ENCODE data around the gene MYEOV. TPM values are rescaled to one million over a fixed set of nuclear protein-coding genes. Genes with fewer than 3 reads are reported as not detected.

The MYEOV gene
- total and polyA plus RNA-seq, 4 donors = 0.79 to 0.90 TPM; not detected in 2

GRCh38 chr11:69311767-69312385 is 17.9 kb downstream of the MYEOV start:
- no peaks in the 10 kb centered on the region for H3K36me3 ChIP-seq (ENCODE audit: control insufficient read depth in 4 of 4, insufficient read depth in 3 of 4, low read depth in 1 of 4, low read length in 3 of 4)
- TF ChIP-seq TAF1 (conservative IDR thresholded peaks at IDR 0.05) (no peak), ATF3 (IDR thresholded peaks at IDR 0.05) (no peak), NR2F2 (IDR thresholded peaks at IDR 0.05) (no peak), CTCF (IDR thresholded peaks at IDR 0.05; ENCODE audit: low read depth, low read length, missing input control) (no peak), YY1 (IDR thresholded peaks at IDR 0.05) (no peak), ZBTB33 (IDR thresholded peaks at IDR 0.05) (no peak), JUND (IDR thresholded peaks at IDR 0.05) (no peak), GABPA (IDR thresholded peaks at IDR 0.05 in 1 of 2, conservative IDR thresholded peaks at IDR 0.05 in 1 of 2) (no peak), RAD21 (IDR thresholded peaks at IDR 0.05) (no peak), SP1 (IDR thresholded peaks at IDR 0.05) (no peak), FOXA1 (IDR thresholded peaks at IDR 0.05) (no peak), HNF4A (conservative IDR thresholded peaks at IDR 0.05) (no peak)
- DNase-seq (ENCODE audit: low spot score) = no peak
- H3K27me3 ChIP-seq (ENCODE audit: control insufficient read depth in 4 of 4, insufficient read depth in 4 of 4, low read length in 3 of 4) = no peaks in the 10 kb centered on the region
- no peak overlapping the region for H3K4me3 ChIP-seq (ENCODE audit: low read depth in 1 of 3, low read length in 3 of 3)
- no peak overlapping the region for H3K27ac ChIP-seq (ENCODE audit: low read depth in 1 of 2, low read length in 2 of 2)
- no peaks in the 10 kb centered on the region for H3K9me3 ChIP-seq (ENCODE audit: control insufficient read depth in 4 of 4, low read length in 3 of 4)
- H3K9ac ChIP-seq (ENCODE audit: low read depth in 1 of 2, low read length in 2 of 2) = no peak overlapping the region
- peaks cover 0 to 9% (median under 1%) of the 10 kb centered on the region in 4 donors for H3K4me1 ChIP-seq (ENCODE audit: control insufficient read depth in 4 of 4, insufficient read depth in 4 of 4, low read length in 3 of 4)
- WGBS = 61% methylated on average over 14 of the region's 14 CpGs

DNA sequence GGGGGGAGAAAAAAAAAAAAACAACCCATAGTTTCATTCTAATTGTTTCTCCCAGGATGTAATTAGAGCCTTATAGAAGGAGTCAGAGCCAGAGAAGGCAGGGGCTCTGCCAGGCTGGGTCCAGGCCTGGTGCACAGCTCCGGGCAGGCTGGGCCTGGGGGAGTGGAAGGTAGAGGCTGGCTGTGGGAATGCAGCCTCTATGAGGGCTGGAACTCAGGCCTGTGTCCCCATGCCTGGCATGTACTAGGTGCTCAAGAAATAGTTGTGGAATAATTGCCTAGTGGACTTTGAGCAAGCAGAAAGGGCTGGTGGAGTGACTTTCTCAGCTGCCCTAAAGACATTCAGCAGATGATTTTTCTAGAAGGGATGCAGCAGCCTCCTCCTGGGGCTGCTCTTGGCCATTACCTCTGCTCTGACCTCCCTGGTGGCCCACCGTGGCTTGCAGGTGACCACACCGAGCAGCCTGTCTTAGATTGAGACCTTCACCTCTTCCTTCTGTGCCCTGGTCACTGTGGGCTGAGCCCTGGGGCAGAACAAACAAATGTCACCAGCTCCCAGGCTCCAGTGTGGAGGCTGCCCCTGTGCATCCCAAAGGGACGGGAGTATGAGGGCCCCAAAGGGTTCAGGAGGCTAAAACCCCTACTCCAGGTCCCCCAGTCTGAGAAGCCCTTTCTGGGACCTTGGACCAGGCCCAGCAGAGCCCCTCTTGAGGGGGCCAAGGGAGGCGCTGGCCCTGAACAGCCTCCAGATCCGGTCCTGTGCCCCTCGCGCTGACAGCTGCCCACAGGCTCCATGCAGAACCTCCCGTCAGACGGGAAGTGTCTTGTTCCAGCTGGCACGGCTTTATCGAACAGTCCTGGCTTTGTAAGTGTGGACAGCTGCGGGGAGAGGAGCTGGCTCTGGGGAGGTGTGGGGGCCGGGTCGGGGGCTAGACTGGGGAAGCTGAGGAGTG is 18.8 kb downstream of the MYEOV start:
- Histone ChIP-seq H3K9ac (ENCODE audit: low read depth in 1 of 2, low read length in 2 of 2) (no peak overlapping the region), H3K27ac (ENCODE audit: low read depth in 1 of 2, low read length in 2 of 2) (no peak overlapping the region), H3K4me3 (ENCODE audit: low read depth in 1 of 3, low read length in 3 of 3) (no peak overlapping the region), H3K36me3 (ENCODE audit: control insufficient read depth in 4 of 4, insufficient read depth in 3 of 4, low read depth in 1 of 4, low read length in 3 of 4) (no peaks in the 10 kb centered on the region), H3K27me3 (ENCODE audit: control insufficient read depth in 4 of 4, insufficient read depth in 4 of 4, low read length in 3 of 4) (no peaks in the 10 kb centered on the region), H3K9me3 (ENCODE audit: control insufficient read depth in 4 of 4, low read length in 3 of 4) (no peaks in the 10 kb centered on the region), H3K4me1 (ENCODE audit: control insufficient read depth in 4 of 4, insufficient read depth in 4 of 4, low read length in 3 of 4) (peaks cover 0 to 9% (median 0%) of the 10 kb centered on the region in 4 donors)
- 73% methylated on average over 15 of the region's 15 CpGs for WGBS
- TF ChIP-seq REST (IDR thresholded peaks at IDR 0.05) (no peak), JUND (IDR thresholded peaks at IDR 0.05) (no peak), NR2F2 (IDR thresholded peaks at IDR 0.05) (no peak), FOXA1 (IDR thresholded peaks at IDR 0.05) (no peak), MAX (IDR thresholded peaks at IDR 0.05) (no peak), RXRA (IDR thresholded peaks at IDR 0.05) (no peak), HNF4A (conservative IDR thresholded peaks at IDR 0.05) (no peak), HNF4G (IDR thresholded peaks at IDR 0.05) (no peak)
- DNase-seq (ENCODE audit: low spot score) = no peak
